CD4-positive, alpha-beta memory T cell (primary cell): ENCODE measurements around the gene FAM171A1. TPM values are rescaled to one million over a fixed set of nuclear protein-coding genes. Genes with fewer than 3 reads are reported as not detected.

ENCODE experiments used
- CTCF ChIA-PET: fragments of 350-600 bp; sonication (Branson Sonifier 250); formaldehyde crosslinking; loops from one replicate; lab custom pipeline; 2021; ENCODE audit warnings: inconsistent platforms; ENCODE audit not compliant: partially characterized antibody; lab: Charles Lee
- POLR2A ChIA-PET: fragments of 350-600 bp; sonication (Branson Sonifier 250); formaldehyde crosslinking; loops from one replicate; lab custom pipeline; 2021; ENCODE audit not compliant: partially characterized antibody; lab: Charles Lee
- DNase-seq, 5 donors: peaks; one replicate each; pipeline versions ENCODE4 v3.0.0 to v3.0.0-alpha.2; 2020 to 2022; ENCODE audit warnings: mixed read lengths in 1 of 5
- H3K27ac ChIP-seq: one replicate; pipeline ENCODE4 v1.7.0; 2013; ENCODE audit warnings: low read depth, low read length
- H3K27me3 ChIP-seq: 2 replicates; pipeline ENCODE4 v1.7.0; 2013; ENCODE audit warnings: mild to moderate bottlenecking, low read length, moderate library complexity; ENCODE audit not compliant: insufficient read depth
- H3K36me3 ChIP-seq: 2 replicates; pipeline ENCODE4 v1.7.0; 2013; ENCODE audit warnings: mild to moderate bottlenecking, low read length, moderate library complexity; ENCODE audit not compliant: insufficient read depth
- H3K4me1 ChIP-seq: 2 replicates; pipeline ENCODE4 v1.7.0; 2013; ENCODE audit warnings: mild to moderate bottlenecking, low read length, moderate library complexity; ENCODE audit not compliant: insufficient read depth
- H3K4me3 ChIP-seq, 2 donors: one replicate each; pipeline ENCODE4 v1.7.0; 2013; ENCODE audit warnings: low read length in 2 of 2, mild to moderate bottlenecking in 1 of 2
- H3K9me3 ChIP-seq, 2 donors: one replicate each; pipeline ENCODE4 v1.7.0; 2013; ENCODE audit warnings: low read length in 2 of 2, control low read depth in 1 of 2; ENCODE audit not compliant: control insufficient read depth in 1 of 2
- H3K27ac Mint-ChIP-seq, 7 donors: one replicate each; pipeline ENCODE4 v1.8.0; 2020 to 2021; ENCODE audit warnings: mixed read lengths in 7 of 7, mild to moderate bottlenecking in 6 of 7, inconsistent platforms in 3 of 7, moderate library complexity in 3 of 7
- H3K27me3 Mint-ChIP-seq, 2 donors: one replicate each; pipeline ENCODE4 v1.8.0; 2020 to 2021; ENCODE audit warnings: mixed read lengths in 2 of 2
- H3K36me3 Mint-ChIP-seq, 2 donors: one replicate each; pipeline ENCODE4 v1.8.0; 2020 to 2021; ENCODE audit warnings: mixed read lengths in 2 of 2, inconsistent platforms in 1 of 2, mild to moderate bottlenecking in 1 of 2
- H3K4me1 Mint-ChIP-seq, 4 donors: one replicate each; pipeline ENCODE4 v1.8.0; 2020 to 2021; ENCODE audit warnings: mixed read lengths in 4 of 4, mild to moderate bottlenecking in 1 of 4
- H3K4me3 Mint-ChIP-seq, 8 donors: one replicate each; pipeline ENCODE4 v1.8.0; 2020 to 2021; ENCODE audit warnings: mixed read lengths in 8 of 8, mild to moderate bottlenecking in 7 of 8, moderate library complexity in 6 of 8, inconsistent platforms in 3 of 8
- H3K9me3 Mint-ChIP-seq, 8 donors: one replicate each; pipeline ENCODE4 v1.8.0; 2020 to 2021; ENCODE audit warnings: mixed read lengths in 8 of 8, mild to moderate bottlenecking in 5 of 8, inconsistent platforms in 3 of 8, moderate library complexity in 1 of 8
- intact Hi-C: fragments of 100-400 bp; cut with micrococcal nuclease; formaldehyde crosslinking; loops from one replicate; pipeline ENCODE4 v1.15.1; 2023
- polyA plus RNA-seq, 2 donors: library from polyadenylated mRNA; unstranded; fragments of 300-500 nt; fragmentation: Illumina TruSeq; gene quantifications; one replicate each; pipeline ENCODE4 v1.2.3, GENCODE V29; 2021
- total RNA-seq, 2 experiments: library from RNA; stranded (reverse); gene quantifications; one replicate each; pipeline ENCODE4 v1.2.3, GENCODE V29; 2021

The FAM171A1 gene
- total and polyA plus RNA-seq, 4 experiments from 2014 or later, result 7.1 to 10.6 (median 8.6) TPM

GRCh38 chr10:15374156-15374555 lies 3.1 kb upstream of the FAM171A1 start:
- ChIA-PET CTCF (no interaction called here), POLR2A (no interaction called here)
- Mint-ChIP-seq H3K4me3 (no peak overlapping the region), H3K27me3 (peaks cover 14 to 17% of the 10 kb centered on the region in 2 donors), H3K36me3 (no peaks in the 10 kb centered on the region), H3K27ac (no peak overlapping the region), H3K9me3 (no peaks in the 10 kb centered on the region), H3K4me1 (peaks cover 0 to 16% (median 9%) of the 10 kb centered on the region in 4 donors)
- Histone ChIP-seq H3K27me3 (peaks cover 5% of the 10 kb centered on the region), H3K9me3 (no peaks in the 10 kb centered on the region), H3K4me1 (peaks cover 10% of the 10 kb centered on the region), H3K4me3 (no peak overlapping the region), H3K27ac (no peak overlapping the region), H3K36me3 (no peaks in the 10 kb centered on the region)
- no peak for DNase-seq
- intact Hi-C loops, result loop anchor here (5.0 kb wide), 2 partner anchors 267 to 877 kb away; no protein-coding TSS in a partner anchor

- no peak overlapping the region for H3K4me3 Mint-ChIP-seq
- no peaks in the 10 kb centered on the region for H3K9me3 Mint-ChIP-seq
- Histone ChIP-seq H3K36me3 (no peaks in the 10 kb centered on the region), H3K27me3 (no peaks in the 10 kb centered on the region), H3K9me3 (no peaks in the 10 kb centered on the region), H3K4me1 (peaks cover 10% of the 10 kb centered on the region), H3K4me3 (no peak overlapping the region), H3K27ac (no peak overlapping the region)
- H3K27ac Mint-ChIP-seq, result peak overlapping the region in 1 of 7 donors; percentile 7
- POLR2A ChIA-PET, result no interaction called here
- no peaks in the 10 kb centered on the region for H3K36me3 Mint-ChIP-seq
- DNase-seq, result no peak
- H3K27me3 Mint-ChIP-seq, result peaks cover 8 to 12% of the 10 kb centered on the region in 2 donors
- intact Hi-C loops, result loop anchor here (5.0 kb wide), 2 partner anchors 266 to 876 kb away; no protein-coding TSS in a partner anchor
- H3K4me1 Mint-ChIP-seq, result peaks cover 1 to 22% (median 11%) of the 10 kb centered on the region in 4 donors
- CTCF ChIA-PET, result no interaction called here
These were observed 2.1 kb upstream of the FAM171A1 start for GRCh38 chr10:15373199-15373598.

- no peak overlapping the region for H3K4me3 ChIP-seq
- Mint-ChIP-seq H3K4me1 (peaks cover 1 to 25% (median 11%) of the 10 kb centered on the region in 4 donors), H3K36me3 (no peaks in the 10 kb centered on the region), H3K9me3 (no peaks in the 10 kb centered on the region), H3K27ac (peak overlapping the region; percentile 12 to 88 (median 42)), H3K27me3 (peaks cover 7 to 9% of the 10 kb centered on the region in 2 donors), H3K4me3 (peak overlapping the region; percentile 67 to 86 (median 80))
- intact Hi-C loops, result loop anchor here (2.0 to 5.0 kb wide), 3 partner anchors 202 to 873 kb away; partner anchors contain the start of gene NMT2
- H3K27ac ChIP-seq, result no peak overlapping the region
- H3K36me3 ChIP-seq, result no peaks in the 10 kb centered on the region
- peak in 3 of 5 donors; percentile 19 to 39 (median 20) for DNase-seq
- CTCF ChIA-PET, result interaction anchor here (0.6 to 1.3 kb wide), 3 partner anchors 105 to 255 kb away, joined by 3 to 6 read pairs (median 3); no protein-coding TSS in a partner anchor
- POLR2A ChIA-PET, result interaction anchor here (1.2 kb wide), 1 partner anchor 159 kb away, joined by 3 read pairs; no protein-coding TSS in a partner anchor
- no peaks in the 10 kb centered on the region for H3K27me3 ChIP-seq
- H3K4me1 ChIP-seq, result peaks cover 10% of the 10 kb centered on the region
- no peaks in the 10 kb centered on the region for H3K9me3 ChIP-seq
These were observed 755 bp downstream of the FAM171A1 start for GRCh38 chr10:15370212-15370855.

- H3K27me3 ChIP-seq, result no peaks in the 10 kb centered on the region
- Mint-ChIP-seq H3K36me3 (no peaks in the 10 kb centered on the region), H3K4me1 (peaks cover 1 to 25% (median 11%) of the 10 kb centered on the region in 4 donors), H3K27ac (peak overlapping the region in 6 of 7 donors; percentile 25 to 88 (median 60)), H3K4me3 (peak overlapping the region; percentile 67 to 86 (median 80)), H3K27me3 (peaks cover 7 to 14% of the 10 kb centered on the region in 2 donors), H3K9me3 (no peaks in the 10 kb centered on the region)
- CTCF ChIA-PET, result interaction anchor here (1.3 kb wide), 1 partner anchor 104 kb away, joined by 6 read pairs; no protein-coding TSS in a partner anchor
- intact Hi-C loops, result loop anchor here (2.0 to 5.0 kb wide), 3 partner anchors 201 to 872 kb away; partner anchors contain the start of gene NMT2
- H3K9me3 ChIP-seq, result no peaks in the 10 kb centered on the region
- no peak overlapping the region for H3K4me3 ChIP-seq
- no peak overlapping the region for H3K27ac ChIP-seq
- no peaks in the 10 kb centered on the region for H3K36me3 ChIP-seq
- POLR2A ChIA-PET, result interaction anchor here (0.6 to 1.2 kb wide), 2 partner anchors 158 to 207 kb away, joined by 3 to 6 read pairs; no protein-coding TSS in a partner anchor
- no peak for DNase-seq
- peaks cover 10% of the 10 kb centered on the region for H3K4me1 ChIP-seq
These were observed 1.6 kb downstream of the FAM171A1 start for GRCh38 chr10:15369256-15370211.

GRCh38 chr10:15368101-15368855 lies 2.8 kb downstream of the FAM171A1 start:
- CTCF ChIA-PET, result no interaction called here

GRCh38 chr10:15367296-15368085 lies 3.6 kb downstream of the FAM171A1 start:
- Mint-ChIP-seq H3K36me3 (no peaks in the 10 kb centered on the region), H3K4me1 (peaks cover 1 to 25% (median 11%) of the 10 kb centered on the region in 4 donors), H3K9me3 (no peaks in the 10 kb centered on the region), H3K27me3 (peaks cover 7 to 11% of the 10 kb centered on the region in 2 donors), H3K4me3 (no peak overlapping the region), H3K27ac (no peak overlapping the region)
- peaks cover 10% of the 10 kb centered on the region for H3K4me1 ChIP-seq
- no peaks in the 10 kb centered on the region for H3K9me3 ChIP-seq
- H3K27me3 ChIP-seq, result no peaks in the 10 kb centered on the region
- POLR2A ChIA-PET, result no interaction called here
- H3K36me3 ChIP-seq, result no peaks in the 10 kb centered on the region
- CTCF ChIA-PET, result no interaction called here
- H3K27ac ChIP-seq, result no peak overlapping the region
- no peak for DNase-seq
- intact Hi-C loops, result no loop called here
- no peak overlapping the region for H3K4me3 ChIP-seq

More at GRCh38 chr10:15368101-15368855, 2.8 kb downstream of the FAM171A1 start:
- Histone ChIP-seq H3K4me1 (peaks cover 10% of the 10 kb centered on the region), H3K27ac (no peak overlapping the region), H3K27me3 (no peaks in the 10 kb centered on the region), H3K9me3 (no peaks in the 10 kb centered on the region), H3K36me3 (no peaks in the 10 kb centered on the region), H3K4me3 (no peak overlapping the region)
- no peaks in the 10 kb centered on the region for H3K9me3 Mint-ChIP-seq
- peak overlapping the region in 1 of 8 donors; percentile 30 for H3K4me3 Mint-ChIP-seq
- POLR2A ChIA-PET, result no interaction called here
- peaks cover 1 to 25% (median 11%) of the 10 kb centered on the region in 4 donors for H3K4me1 Mint-ChIP-seq
- no peak overlapping the region for H3K27ac Mint-ChIP-seq
- DNase-seq, result no peak
- H3K36me3 Mint-ChIP-seq, result no peaks in the 10 kb centered on the region
- intact Hi-C loops, result no loop called here
- H3K27me3 Mint-ChIP-seq, result peaks cover 7 to 14% of the 10 kb centered on the region in 2 donors
